PFSK-1 (cell line): ENCODE results near the gene IGSF5.

Experiments used
- FOXP2 ChIP-seq: optimal IDR thresholded peaks from 2 replicates; pipeline ENCODE3; 2011; ENCODE audit warnings: borderline replicate concordance, control low read depth, inconsistent platforms; ENCODE audit not compliant: insufficient read depth; ENCODE audit errors: extremely low read length, extremely low read depth
- POLR2AphosphoS5 ChIP-seq: IDR thresholded peaks from 2 replicates; pipeline ENCODE4 v1.6.1; 2012; ENCODE audit warnings: low read depth, mild to moderate bottlenecking, control low read depth, low read length, moderate library complexity
- REST ChIP-seq, 2 experiments: IDR thresholded peaks; 2 replicates each; pipeline versions ENCODE4 v1.6.1 to v1.8.0; 2011 to 2012; ENCODE audit warnings: low read depth in 2 of 2, low read length in 2 of 2, control low read depth in 1 of 2, inconsistent platforms in 1 of 2, mild to moderate bottlenecking in 1 of 2, moderate library complexity in 1 of 2; ENCODE audit not compliant: insufficient read depth in 1 of 2
- SIN3A ChIP-seq: IDR thresholded peaks from 2 replicates; pipeline ENCODE4 v1.6.1; 2012; ENCODE audit warnings: mild to moderate bottlenecking, low read length, moderate library complexity, borderline replicate concordance; ENCODE audit not compliant: insufficient read depth
- TAF1 ChIP-seq: IDR thresholded peaks from 2 replicates; pipeline ENCODE4 v1.6.1; 2012; ENCODE audit warnings: low read length, control low read depth, borderline replicate concordance; ENCODE audit not compliant: insufficient read depth

The IGSF5 gene

GRCh38 chr21:39763272-39763970 lies 18.4 kb downstream of the IGSF5 start:
- no peak for TF ChIP-seq SIN3A
- TF ChIP-seq TAF1, result no peak
- no peak for TF ChIP-seq POLR2AphosphoS5
- TF ChIP-seq FOXP2, result no peak
- TF ChIP-seq REST (IDR thresholded peaks at IDR 0.05; ENCODE audit: insufficient read depth in 1 of 2, low read depth in 2 of 2, low read length in 2 of 2), result no peak

GRCh38 chr21:39774227-39774626 lies 29.2 kb downstream of the IGSF5 start:
- TF ChIP-seq TAF1 (no peak), FOXP2 (no peak), POLR2AphosphoS5 (no peak), REST (IDR thresholded peaks at IDR 0.05; ENCODE audit: insufficient read depth in 1 of 2, low read depth in 2 of 2, low read length in 2 of 2) (no peak), SIN3A (no peak)

GRCh38 chr21:39775816-39776215 lies 30.8 kb downstream of the IGSF5 start:
- TF ChIP-seq TAF1, result no peak
- TF ChIP-seq SIN3A, result no peak
- TF ChIP-seq POLR2AphosphoS5, result no peak
- no peak for TF ChIP-seq FOXP2
- TF ChIP-seq REST (IDR thresholded peaks at IDR 0.05; ENCODE audit: insufficient read depth in 1 of 2, low read depth in 2 of 2, low read length in 2 of 2), result no peak

GRCh38 chr21:39776589-39776988 lies 31.6 kb downstream of the IGSF5 start:
- TF ChIP-seq REST (IDR thresholded peaks at IDR 0.05; ENCODE audit: insufficient read depth in 1 of 2, low read depth in 2 of 2, low read length in 2 of 2) (no peak), SIN3A (no peak), FOXP2 (no peak), TAF1 (no peak), POLR2AphosphoS5 (no peak)
